GM18909 (cell line): ENCODE data around the gene NDUFS6.
"Not testable (repeated sequence)": the region's sequence is repeated elsewhere in the genome, so short reads cannot be mapped to it uniquely, and the experiment has no call there.

ENCODE experiments used
- ATAC-seq: cut with Tn5 transposase; IDR thresholded peaks from one replicate; pipeline ENCODE4 v1.9.1; 2021; ENCODE audit warnings: mild to moderate bottlenecking; ENCODE audit not compliant: unreplicated experiment, poor library complexity

The NDUFS6 gene

DNA sequence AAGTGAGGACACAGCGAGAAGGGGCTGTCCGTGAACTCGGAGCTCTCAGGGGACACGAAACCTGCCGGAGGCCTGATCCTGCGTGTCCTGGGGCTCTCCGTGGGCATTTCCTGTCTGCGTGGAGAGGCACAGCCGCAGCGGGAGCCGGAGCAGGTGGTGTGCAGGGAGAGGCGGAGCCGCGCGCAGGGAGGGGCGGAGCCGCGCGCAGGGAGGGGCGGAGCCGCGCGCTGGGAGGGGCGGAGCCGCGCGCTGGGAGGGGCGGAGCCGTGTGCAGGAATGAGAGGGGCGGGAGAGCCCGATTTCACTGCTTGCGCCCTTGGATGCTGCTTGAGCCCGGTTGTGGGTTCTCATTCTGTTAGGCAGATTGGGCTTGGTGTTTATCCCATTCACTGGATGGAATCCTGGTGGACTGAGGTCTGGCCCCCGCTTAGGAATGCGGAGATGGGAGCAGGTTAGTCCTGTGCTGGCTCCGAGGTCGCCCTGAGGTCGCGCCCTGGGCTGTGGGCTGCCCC lies 26.7 kb downstream of the NDUFS6 start:
- no peak for ATAC-seq

DNA sequence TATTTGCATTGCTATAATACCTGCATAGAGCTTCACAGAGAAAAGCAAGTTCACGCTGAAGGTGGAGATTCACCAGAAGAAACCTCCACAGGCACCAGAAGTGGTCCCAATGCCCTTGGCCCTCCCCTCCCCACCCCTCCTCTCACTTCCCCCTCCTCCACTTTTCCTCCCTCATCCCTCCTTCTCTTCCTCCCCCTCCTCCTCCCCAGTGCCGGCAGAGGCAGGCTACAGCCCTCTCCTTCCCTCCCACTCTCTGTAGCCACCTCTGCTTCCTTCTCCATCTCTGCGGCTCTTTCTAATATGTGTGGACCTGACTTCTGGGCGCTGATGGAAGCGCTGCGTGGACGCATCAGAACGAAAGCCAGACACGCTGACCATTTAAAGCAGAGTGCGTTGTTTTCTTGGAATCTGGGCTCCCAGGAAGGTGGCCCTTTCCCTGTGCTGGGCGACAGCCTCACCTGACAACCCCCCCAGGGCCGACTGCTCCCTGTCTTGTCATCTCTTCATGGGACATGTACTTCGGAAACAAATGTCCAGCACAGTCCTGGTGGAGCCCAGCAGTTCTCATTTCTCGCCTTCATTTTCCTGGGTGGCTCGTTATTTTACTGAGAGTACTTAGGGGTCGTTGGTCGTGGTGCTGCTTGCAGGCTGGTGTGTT lies 29.5 kb downstream of the NDUFS6 start:
- no peak for ATAC-seq

DNA sequence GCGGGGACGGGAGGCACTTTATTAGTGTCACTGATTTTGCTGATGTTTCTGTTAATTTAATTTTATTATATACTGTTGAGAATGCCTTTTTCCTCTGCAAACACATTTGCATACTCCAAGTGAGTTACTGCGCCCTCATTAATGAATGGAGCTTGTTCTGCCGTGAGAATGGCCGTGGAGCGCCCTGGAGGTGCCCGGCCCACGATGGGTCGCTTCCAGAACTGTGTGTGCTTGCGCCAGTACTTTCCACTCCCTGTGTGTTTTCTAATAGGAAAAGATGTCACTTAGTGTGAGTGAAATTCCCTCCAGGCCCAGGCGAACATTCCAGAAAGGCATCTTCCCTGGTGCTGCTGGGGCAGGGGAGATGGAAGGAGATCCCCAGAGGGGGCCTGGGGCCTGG lies 30.1 kb downstream of the NDUFS6 start:
- no peak for ATAC-seq

DNA sequence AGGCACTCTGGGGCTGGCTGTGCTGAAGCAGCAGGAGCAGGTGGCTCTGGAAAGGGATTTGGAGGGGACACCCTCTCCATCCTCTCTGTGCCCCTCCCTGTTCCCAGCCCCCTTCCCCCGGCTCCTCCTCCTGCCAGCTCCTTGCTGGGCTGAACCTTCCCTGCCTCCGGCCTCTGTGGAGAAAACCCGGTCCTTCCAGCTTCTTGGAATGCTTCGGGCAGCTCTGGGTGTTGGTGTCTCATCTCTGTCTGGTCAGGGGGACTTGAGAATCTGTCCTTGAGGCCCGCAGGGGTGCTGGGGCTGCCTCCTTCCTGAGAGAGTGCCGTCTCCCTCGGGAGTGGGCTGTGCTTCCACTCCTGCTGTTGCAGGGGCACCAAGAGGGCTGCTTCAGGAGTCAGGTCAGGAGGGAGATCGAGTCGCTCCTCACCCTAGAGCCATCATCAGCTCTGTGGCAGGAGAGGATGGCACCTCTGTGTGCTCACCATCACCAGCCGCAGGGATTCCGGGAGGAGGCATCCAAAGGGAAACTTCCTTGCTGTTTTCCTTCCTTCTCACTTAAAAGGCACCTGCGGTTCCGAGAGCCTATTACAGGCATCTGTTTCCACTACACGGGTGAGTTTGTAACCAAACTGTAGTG lies 30.6 kb downstream of the NDUFS6 start:
- no peak for ATAC-seq

DNA sequence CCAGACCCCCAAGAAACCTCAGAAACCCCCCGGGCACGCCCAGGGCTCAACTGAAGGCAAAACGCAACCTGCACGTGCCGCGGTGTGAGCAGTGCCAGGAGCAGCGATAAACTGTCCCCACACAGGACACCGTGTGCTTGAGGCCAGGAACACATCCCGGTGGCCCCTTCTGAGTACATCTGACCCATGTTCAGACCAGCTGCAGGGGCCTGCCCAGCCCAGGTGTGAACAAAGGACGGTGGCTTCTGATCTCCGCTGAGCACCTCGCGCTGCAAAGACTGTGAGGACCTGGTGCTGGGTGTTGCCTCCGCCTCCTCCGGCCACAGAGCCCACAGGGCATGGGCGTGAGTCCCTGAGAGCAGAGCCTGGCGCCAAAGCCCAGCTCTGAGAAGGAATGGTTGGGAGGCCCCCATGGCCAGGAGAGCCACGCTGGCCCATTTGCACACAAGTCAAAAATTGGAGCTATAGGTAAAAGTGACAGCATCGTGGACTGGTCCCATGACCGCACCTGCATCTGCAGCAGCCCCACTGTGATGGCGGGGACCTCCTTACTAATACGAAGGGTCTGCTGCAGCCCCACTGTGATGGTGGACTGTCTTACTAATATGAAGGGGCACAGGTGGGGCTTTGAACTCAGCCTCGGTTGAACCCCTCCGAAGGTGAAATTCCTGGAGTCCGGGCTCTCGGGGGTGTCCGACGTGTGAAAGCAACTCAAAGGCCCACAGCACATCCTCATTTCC lies 31.5 kb downstream of the NDUFS6 start:
- ATAC-seq: no peak

DNA sequence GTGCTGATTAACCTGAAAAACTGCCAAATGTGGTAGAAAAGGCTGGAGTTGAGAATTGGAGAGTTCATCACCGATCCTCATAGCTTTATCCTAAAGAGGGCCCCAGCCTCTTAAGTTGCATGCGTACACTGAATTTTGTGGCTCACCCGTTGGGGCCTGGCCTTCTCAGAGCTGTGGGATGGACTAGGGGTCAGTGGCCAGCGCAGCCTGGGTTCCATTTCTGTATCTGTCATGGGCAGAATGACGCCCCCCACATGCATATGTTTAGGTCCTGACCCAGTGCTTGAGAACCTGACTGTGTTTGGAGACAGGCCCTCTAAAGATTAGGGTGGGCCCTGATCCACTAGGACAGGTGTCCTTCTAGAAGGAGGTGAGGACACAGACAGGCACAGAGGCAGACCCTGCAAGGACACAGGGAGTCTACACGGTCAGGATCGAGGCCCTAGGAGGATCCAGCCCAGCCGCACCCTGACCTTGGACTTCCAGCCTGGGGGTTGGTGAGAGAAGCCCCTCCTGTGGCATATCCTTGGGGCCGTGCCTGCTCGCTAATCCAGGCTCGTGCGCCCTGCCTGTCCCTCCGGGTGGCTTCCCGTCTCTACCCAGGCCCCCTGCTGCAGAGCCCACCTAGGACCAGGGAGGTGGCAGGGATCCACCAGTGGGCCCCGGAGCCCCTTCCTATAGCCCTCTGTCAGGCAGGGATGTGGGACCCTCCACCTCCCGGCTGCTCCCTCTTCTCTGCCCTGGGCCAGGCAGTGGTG lies 32.2 kb downstream of the NDUFS6 start:
- ATAC-seq: no peak

DNA sequence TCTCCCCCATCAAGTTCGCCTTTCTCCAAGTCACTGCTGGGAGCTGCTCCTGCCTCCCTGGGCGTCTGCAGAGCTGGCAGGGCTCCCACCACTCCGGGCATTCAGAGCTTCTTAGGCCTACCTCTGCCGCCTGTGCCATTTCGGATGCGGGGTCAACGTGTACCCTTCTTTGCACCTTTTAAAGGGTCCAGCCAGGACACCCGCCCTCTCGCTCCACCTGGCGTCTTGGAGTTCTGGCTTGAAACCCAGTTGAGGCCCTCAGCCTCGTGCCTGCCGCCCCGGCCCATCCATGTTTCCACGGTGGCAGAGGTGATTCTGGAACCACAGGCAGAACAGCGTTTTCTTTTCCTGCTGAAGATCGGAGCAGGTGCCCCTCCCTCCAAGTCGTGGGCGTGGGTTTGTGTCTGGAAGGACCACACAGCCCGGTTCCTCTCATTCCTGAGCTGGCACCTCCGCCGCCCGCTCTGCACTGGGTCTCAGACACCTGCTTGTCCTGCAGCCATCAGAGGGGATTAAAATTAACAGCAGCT lies 32.9 kb downstream of the NDUFS6 start:
- no peak for ATAC-seq

DNA sequence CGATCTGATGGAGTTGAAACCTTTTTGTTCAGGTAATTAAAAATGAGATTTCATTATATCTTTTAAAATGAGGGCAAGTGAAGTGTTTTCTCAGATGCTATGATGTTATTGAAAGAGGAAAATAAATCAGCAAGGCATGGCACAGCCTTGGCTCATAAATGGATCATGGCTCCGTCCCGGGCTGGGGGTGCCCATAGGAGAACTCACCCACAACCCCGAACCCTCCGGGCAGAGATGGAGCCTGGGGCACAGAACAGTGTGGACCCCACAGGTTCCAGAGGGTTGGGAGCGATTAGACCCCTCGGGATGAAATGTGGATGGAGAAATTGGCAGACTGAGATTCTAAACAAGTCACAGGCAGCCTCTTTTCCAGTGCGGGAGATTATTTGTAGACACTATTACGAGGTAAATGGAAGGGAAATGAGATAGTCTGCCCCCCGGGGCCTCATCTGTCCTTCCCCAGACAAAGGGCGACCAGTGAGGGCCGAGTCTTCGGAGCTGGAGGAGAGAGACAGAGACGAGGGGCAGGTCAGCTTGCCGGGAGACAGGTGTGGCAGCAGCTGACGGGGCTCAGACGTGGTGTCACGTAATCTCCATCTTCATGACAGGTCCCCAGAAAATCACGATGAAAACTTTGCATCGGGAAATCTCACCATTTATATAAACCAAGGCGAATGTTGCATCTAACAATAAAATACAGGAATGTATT lies 33.7 kb downstream of the NDUFS6 start:
- no peak for ATAC-seq

DNA sequence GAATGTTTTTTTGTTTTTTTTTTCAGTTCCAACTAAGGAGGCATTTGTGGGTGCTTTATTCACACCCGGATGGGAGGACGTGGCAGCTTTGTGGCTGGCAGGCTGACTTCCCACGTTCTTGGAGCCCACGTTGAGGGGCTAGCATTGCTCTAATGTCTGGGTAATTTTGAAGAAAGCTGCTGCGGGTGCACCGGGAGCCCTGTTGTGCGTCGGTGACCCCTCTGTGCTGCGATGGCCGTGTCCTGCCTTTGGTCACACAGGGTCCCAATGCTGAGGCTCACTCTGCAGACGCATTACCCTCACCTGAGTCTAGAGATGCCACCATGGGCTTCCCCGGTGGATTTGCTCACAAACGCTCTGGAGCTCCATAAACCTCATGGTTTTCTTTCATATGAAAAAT lies 34.2 kb downstream of the NDUFS6 start:
- no peak for ATAC-seq

DNA sequence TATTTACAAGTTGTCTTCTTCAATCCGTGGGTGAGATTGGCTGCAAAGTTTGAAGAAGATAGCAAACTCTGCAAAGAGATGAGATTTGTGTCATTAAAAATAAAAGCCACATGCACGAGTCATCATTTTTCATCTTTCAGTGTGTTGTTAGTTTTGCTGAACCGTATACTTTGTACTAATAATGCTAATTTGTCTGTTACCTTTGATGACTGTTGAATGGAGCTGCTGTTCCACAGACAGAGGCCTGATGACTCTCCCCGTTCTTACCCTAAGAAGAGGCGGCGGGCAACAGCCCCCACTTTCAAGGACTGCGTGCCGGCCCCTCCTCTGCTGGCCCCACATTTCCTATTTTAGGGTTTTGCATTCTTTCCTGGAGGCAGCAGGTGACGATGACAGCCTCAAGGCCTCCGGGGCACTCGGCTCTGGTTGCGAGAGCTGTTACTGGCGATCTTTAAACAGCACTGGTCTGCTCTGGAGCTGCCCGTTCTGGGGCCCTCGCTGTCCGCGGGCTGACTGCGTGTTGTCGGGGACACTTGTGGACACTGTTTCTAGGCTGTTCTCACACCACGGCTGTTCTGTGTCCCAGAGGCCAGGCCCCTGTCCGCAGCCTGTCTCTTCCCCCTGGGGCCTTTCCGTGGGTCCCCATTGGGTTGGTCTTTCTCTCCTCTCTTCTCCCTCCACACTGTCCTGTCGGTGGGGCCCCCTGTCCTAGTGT lies 35.1 kb downstream of the NDUFS6 start:
- ATAC-seq: no peak

DNA sequence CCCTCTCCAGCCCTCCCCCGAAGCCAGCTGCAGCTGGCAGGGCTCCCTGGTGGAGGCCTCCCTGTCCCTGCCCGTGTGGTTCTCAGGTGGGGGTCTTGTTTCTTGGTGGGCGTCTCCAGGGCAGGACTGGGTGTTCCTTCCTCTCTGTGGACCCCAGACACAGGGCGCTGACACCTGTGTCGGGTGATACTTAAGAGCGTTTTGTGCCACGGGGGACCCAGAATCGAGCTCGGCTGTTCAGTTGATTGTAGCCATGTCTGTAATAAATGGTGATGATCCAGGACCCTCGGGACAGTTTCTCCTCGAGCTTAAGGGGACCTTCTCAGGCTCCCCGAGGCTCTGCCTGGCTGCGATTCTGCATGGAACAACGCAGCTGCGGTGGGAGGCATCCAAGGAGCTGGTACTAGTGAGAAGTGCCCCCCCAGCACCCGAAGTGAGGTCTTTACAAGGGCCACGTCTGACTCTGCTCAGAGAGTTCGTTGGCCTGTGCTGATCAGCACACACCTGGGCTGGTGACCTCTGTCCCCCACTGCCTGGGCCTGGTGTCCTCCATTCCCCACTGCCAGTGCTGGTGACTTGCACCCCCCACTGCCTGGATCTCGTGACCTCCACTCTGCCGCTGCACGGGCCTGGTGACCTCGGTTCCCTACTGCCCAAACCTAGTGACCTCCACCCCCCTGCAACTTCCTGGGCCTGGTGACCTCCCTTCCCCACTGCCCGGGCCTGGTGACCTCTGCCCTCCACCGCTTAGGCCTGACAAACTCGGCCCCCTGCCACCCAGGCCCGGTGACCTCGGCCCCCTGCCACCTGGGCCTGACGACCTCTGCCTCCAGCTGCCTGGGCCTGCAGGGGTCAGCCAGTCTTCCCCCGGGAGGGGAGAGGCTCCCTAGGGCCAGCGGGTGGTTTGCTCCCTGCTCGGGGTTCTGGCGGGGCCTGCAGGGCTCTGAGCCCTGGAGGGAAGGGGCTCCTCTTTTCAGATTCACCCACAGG lies 36.0 kb downstream of the NDUFS6 start:
- no peak for ATAC-seq

DNA sequence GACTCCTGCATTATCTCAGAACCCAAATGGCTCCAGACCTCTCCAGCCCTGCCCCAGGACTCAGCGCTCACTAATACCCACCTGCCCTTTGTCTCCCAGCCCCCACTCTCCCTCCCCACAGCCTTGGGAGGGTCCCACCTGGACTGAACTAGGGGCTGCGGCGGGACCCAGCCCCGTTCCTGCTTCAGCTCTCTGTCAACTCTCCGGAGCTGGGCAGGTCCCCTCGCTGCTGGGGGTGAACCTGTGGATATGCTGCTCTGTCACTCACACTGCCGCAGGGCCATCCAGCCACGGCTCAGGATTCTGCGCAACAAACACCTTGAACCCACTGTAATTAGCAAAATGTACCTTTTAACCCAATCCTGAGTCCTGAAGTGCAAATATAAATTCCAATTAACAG lies 36.8 kb downstream of the NDUFS6 start:
- ATAC-seq: no peak

DNA sequence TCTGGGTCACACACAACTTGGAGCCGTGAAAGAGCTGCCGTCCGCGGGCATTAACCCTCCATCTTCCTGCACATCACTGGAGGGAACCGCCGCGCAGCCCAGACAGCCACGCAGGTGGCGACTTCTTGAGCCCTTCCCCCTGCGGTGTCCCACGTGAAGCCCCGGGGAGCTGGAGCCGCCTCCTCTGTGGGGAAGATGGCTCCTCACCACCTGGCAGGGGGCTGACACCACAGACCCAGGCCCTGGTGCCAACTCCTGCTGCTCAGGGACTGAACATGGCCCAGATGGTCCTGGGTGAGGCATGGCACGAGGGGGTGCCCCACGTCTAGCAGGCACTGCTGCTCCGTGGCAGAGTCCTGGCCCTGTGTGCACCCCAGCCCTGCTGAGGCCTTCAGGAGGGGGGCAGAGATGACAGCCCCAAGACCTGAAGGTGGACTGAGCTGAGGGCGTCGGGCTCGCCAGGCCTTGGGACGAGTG lies 38.9 kb downstream of the NDUFS6 start:
- ATAC-seq: no peak

DNA sequence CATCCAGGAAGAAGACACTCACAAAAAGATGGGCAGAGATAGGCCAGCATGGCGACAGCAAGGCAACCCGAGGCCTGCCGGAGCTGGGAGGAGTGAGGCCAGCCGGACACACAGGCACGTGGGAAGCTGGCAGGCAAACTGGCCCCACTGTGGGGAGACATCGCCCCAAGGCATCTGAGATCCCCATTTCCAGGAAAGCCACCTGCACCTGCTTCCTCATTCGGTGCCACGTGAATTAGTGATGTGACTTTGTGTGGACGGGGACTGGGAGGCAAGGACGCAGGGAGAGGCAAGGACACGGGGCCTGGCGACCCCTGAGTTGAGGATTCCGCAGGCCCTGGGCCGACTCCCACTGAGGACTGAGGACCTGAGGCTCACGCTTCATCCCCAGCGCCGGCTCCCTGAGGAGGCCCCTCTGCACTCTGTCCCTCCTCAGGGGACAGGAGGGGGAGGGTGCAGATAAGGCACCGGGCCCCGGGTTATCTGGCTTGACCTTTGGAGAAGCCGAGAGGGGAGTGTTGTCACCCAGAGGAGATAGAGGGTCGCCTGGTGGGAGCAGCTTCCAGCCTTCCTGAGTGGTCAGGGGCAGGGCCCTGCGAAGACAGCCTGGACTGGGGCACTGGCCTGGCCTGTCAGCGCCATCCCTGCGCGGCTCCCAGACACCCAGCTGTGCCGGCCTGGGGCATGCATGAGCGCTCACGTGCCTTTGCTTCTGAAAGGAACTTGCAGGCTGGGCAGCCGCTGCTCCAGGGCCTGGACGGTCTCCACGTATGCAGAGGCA lies 39.7 kb downstream of the NDUFS6 start:
- no peak for ATAC-seq

DNA sequence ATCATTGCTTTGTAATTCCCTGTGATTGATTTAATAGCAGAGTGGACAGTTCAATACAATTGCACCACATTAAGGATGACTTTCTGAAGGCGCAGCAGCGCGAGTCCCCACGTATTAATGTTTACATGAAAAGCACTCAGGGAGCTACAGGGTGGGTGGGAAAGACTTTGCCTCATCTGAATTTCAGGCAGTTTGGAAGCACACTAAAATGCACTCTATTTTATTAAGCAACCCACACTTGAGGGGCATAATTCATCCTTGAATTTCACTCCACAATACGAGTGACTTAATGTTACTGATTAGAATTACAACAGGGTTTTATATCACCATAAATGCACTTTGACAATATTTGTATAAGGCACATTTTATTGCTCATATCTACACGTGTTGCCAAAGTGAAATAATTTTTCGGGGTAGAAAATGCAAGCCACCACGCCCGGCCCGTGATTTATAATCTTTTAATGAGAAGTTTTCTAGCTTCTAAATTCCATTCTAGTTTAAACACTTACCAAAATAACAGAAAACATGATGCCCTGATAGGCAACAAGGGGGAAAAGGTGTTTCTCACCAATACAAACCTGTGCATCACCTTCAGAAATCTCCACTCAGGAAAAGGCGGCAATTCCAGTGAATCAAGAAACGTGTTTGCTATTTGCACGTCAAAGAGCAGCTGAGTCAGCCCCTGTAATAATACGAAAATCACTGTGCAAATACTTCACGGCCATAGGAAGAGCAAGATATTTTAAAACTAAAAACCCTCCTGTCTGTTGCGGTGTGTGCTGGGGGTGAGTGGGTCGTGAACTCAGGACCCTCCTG lies 41.0 kb downstream of the NDUFS6 start:
- ATAC-seq: no peak

DNA sequence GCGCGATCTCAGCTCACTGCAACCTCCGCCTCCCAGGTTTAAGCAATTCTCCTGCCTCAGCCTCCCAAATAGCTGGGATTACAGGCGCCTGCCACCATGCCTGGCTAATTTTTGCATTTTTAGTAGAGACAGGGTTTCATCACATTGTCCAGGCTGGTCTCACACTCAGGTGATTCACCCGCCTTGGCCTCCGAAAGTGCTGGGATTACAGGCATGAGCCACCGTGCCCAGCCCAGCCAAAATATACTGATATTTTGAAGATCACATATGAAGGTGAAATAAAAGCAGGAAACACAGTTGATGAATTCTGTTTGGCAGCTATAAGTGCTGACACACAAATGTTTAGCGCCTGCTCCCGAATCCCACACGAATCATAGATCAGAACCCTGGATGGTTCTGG lies 42.6 kb downstream of the NDUFS6 start:
- not testable (repeated sequence) for ATAC-seq
